Neural cell (in vitro differentiated cells): ENCODE results near the gene VWA1.

ENCODE experiments used
- MXI1 ChIP-seq: fragments of 450-650 bp; conservative IDR thresholded peaks from 2 replicates; pipeline ENCODE4 v1.6.1; 2014; ENCODE audit warnings: antibody characterized with exemption, mild to moderate bottlenecking; ENCODE audit not compliant: poor library complexity, severe bottlenecking
- POLR2AphosphoS5 ChIP-seq: IDR thresholded peaks from 2 replicates; pipeline ENCODE4 v1.6.1; 2012
- RAD21 ChIP-seq: fragments of 450-650 bp; conservative IDR thresholded peaks from 2 replicates; pipeline ENCODE4 v1.6.1; 2014; ENCODE audit warnings: antibody characterized with exemption, mild to moderate bottlenecking, moderate library complexity
- TF ChIP-seq, protein P1 (sequence below): fragments of 450-650 bp; IDR thresholded peaks from 2 replicates; pipeline ENCODE4 v1.5.1; 2014; ENCODE audit warnings: antibody characterized with exemption, mild to moderate bottlenecking, moderate library complexity; ENCODE audit not compliant: poor library complexity, severe bottlenecking
- TF ChIP-seq, protein P2 (sequence below): IDR thresholded peaks from 2 replicates; pipeline ENCODE4 v1.6.1; 2012; ENCODE audit warnings: borderline replicate concordance

DNA sequence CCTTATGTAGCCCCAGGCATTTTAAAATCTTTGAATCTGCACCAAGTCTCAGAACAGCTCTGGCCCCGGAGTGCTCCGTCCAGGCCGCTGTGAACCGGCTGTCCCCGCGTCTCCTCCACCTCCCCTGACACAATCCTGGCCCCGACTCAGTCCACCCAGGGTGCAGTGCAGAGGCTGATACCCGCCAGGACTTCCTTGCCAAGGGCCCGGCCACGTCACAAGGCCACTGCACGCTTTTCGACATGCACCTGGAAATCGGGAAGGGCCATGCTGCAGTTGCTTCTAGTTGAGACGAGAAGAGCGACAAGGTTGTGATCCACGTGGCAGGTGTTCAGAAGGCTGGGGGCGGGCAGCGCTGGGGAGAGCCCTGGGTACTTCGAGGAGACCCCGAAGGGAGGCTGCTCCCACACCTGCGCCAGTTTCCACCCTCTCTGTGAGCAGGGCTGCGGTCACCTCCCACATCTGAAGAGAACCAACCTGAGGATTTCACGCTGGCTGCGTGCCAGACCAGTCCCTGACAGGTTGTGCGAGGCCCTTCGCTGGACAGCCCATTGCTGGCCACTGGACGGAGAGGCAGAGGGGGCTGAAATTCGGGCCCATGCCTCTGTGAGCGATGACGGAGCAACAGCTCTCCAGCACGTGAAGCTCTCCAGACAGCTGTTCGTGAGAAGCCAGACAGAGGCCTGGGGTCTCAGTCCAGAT lies 6.7 kb downstream of the VWA1 start:
- TF ChIP-seq RAD21, result no peak
- TF ChIP-seq, protein P1, sequence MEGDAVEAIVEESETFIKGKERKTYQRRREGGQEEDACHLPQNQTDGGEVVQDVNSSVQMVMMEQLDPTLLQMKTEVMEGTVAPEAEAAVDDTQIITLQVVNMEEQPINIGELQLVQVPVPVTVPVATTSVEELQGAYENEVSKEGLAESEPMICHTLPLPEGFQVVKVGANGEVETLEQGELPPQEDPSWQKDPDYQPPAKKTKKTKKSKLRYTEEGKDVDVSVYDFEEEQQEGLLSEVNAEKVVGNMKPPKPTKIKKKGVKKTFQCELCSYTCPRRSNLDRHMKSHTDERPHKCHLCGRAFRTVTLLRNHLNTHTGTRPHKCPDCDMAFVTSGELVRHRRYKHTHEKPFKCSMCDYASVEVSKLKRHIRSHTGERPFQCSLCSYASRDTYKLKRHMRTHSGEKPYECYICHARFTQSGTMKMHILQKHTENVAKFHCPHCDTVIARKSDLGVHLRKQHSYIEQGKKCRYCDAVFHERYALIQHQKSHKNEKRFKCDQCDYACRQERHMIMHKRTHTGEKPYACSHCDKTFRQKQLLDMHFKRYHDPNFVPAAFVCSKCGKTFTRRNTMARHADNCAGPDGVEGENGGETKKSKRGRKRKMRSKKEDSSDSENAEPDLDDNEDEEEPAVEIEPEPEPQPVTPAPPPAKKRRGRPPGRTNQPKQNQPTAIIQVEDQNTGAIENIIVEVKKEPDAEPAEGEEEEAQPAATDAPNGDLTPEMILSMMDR, result no peak
- TF ChIP-seq, protein P2, sequence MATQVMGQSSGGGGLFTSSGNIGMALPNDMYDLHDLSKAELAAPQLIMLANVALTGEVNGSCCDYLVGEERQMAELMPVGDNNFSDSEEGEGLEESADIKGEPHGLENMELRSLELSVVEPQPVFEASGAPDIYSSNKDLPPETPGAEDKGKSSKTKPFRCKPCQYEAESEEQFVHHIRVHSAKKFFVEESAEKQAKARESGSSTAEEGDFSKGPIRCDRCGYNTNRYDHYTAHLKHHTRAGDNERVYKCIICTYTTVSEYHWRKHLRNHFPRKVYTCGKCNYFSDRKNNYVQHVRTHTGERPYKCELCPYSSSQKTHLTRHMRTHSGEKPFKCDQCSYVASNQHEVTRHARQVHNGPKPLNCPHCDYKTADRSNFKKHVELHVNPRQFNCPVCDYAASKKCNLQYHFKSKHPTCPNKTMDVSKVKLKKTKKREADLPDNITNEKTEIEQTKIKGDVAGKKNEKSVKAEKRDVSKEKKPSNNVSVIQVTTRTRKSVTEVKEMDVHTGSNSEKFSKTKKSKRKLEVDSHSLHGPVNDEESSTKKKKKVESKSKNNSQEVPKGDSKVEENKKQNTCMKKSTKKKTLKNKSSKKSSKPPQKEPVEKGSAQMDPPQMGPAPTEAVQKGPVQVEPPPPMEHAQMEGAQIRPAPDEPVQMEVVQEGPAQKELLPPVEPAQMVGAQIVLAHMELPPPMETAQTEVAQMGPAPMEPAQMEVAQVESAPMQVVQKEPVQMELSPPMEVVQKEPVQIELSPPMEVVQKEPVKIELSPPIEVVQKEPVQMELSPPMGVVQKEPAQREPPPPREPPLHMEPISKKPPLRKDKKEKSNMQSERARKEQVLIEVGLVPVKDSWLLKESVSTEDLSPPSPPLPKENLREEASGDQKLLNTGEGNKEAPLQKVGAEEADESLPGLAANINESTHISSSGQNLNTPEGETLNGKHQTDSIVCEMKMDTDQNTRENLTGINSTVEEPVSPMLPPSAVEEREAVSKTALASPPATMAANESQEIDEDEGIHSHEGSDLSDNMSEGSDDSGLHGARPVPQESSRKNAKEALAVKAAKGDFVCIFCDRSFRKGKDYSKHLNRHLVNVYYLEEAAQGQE, result no peak
- TF ChIP-seq POLR2AphosphoS5, result no peak
- no peak for TF ChIP-seq MXI1
